H9 (cell line): ENCODE data around the gene SLC12A8. TPM values are rescaled to one million over a fixed set of nuclear protein-coding genes. Genes with fewer than 3 reads are reported as not detected.

ENCODE experiments used
- DNase-seq: peaks from one replicate; pipeline ENCODE4 v3.0.0-alpha.2; 2017
- H2AFZ ChIP-seq: one replicate; pipeline ENCODE4 v1.6.1; 2013; ENCODE audit warnings: mild to moderate bottlenecking, low read length, control low read depth, moderate library complexity
- H2AK5ac ChIP-seq: 2 replicates; pipeline ENCODE4 v1.6.1; 2013; ENCODE audit warnings: low read length, control low read depth, mixed read lengths; ENCODE audit not compliant: insufficient read length
- H2BK120ac ChIP-seq: one replicate; pipeline ENCODE4 v1.6.1; 2013; ENCODE audit warnings: low read depth, mild to moderate bottlenecking, low read length, control low read depth, inconsistent platforms; ENCODE audit not compliant: poor library complexity, severe bottlenecking
- H2BK12ac ChIP-seq: 2 replicates; pipeline ENCODE4 v1.6.1; 2013; ENCODE audit warnings: low read length, control low read depth, mixed read lengths, low read depth; ENCODE audit not compliant: insufficient read length
- H2BK15ac ChIP-seq: 2 replicates; pipeline ENCODE4 v1.6.1; 2013; ENCODE audit warnings: low read depth, low read length, control low read depth
- H2BK20ac ChIP-seq: one replicate; pipeline ENCODE4 v1.6.1; 2013; ENCODE audit warnings: low read depth, mild to moderate bottlenecking, low read length, control low read depth, inconsistent platforms; ENCODE audit not compliant: poor library complexity, severe bottlenecking
- H2BK5ac ChIP-seq: 2 replicates; pipeline ENCODE4 v1.6.1; 2013; ENCODE audit warnings: low read length, control low read depth, mixed read lengths; ENCODE audit not compliant: insufficient read length
- H3K14ac ChIP-seq: 2 replicates; pipeline ENCODE4 v1.6.1; 2013; ENCODE audit warnings: low read length, control low read depth; ENCODE audit not compliant: insufficient read depth
- H3K18ac ChIP-seq: 2 replicates; pipeline ENCODE4 v1.6.1; 2013; ENCODE audit warnings: low read depth, mild to moderate bottlenecking, mixed read lengths, low read length, control low read depth; ENCODE audit not compliant: insufficient read length
- H3K23ac ChIP-seq: 2 replicates; pipeline ENCODE4 v1.6.1; 2013; ENCODE audit warnings: low read length, control low read depth, mixed read lengths, low read depth; ENCODE audit not compliant: insufficient read length
- H3K23me2 ChIP-seq: 2 replicates; pipeline ENCODE4 v1.6.1; 2013; ENCODE audit warnings: low read depth, mild to moderate bottlenecking, mixed read lengths, low read length, control low read depth; ENCODE audit not compliant: insufficient read length, poor library complexity, severe bottlenecking
- H3K27ac ChIP-seq: 2 replicates; pipeline ENCODE4 v1.5.1; 2013; ENCODE audit warnings: low read length, control low read depth, mixed read lengths, low read depth; ENCODE audit not compliant: insufficient read length
- H3K27me3 ChIP-seq: 2 replicates; pipeline ENCODE4 v1.6.1; 2013; ENCODE audit warnings: low read length, control low read depth, inconsistent platforms; ENCODE audit not compliant: insufficient read depth
- H3K4ac ChIP-seq: 2 replicates; pipeline ENCODE4 v1.6.1; 2013; ENCODE audit warnings: low read depth, mild to moderate bottlenecking, control low read depth, inconsistent platforms, low read length, moderate library complexity
- H3K4me1 ChIP-seq: 2 replicates; pipeline ENCODE4 v1.6.1; 2013; ENCODE audit warnings: low read length, control low read depth, inconsistent platforms; ENCODE audit not compliant: insufficient read depth
- H3K4me2 ChIP-seq: 2 replicates; pipeline ENCODE4 v1.6.1; 2013; ENCODE audit warnings: low read length, control low read depth, mixed read lengths; ENCODE audit not compliant: insufficient read length, insufficient read depth
- H3K56ac ChIP-seq: 2 replicates; pipeline ENCODE4 v1.6.1; 2013; ENCODE audit warnings: low read depth, mild to moderate bottlenecking, mixed read lengths, low read length, control low read depth; ENCODE audit not compliant: insufficient read length
- H3K79me1 ChIP-seq: 2 replicates; pipeline ENCODE4 v1.6.1; 2013; ENCODE audit warnings: low read depth, mild to moderate bottlenecking, moderate library complexity, low read length, control low read depth, inconsistent platforms; ENCODE audit not compliant: insufficient read depth, poor library complexity, severe bottlenecking
- H3K79me2 ChIP-seq: 2 replicates; pipeline ENCODE4 v1.6.1; 2013; ENCODE audit warnings: low read length, control low read depth, inconsistent platforms; ENCODE audit not compliant: insufficient read depth
- H3K9ac ChIP-seq: 2 replicates; pipeline ENCODE4 v1.6.1; 2013; ENCODE audit warnings: low read length, control low read depth, mixed read lengths; ENCODE audit not compliant: insufficient read length; ENCODE audit errors: extremely low read depth
- H3K9me3 ChIP-seq: one replicate; pipeline ENCODE4 v1.6.1; 2013; ENCODE audit warnings: low read depth, low read length, inconsistent platforms; ENCODE audit not compliant: control insufficient read depth
- H3T11ph ChIP-seq: one replicate; pipeline ENCODE4 v1.6.1; 2013; ENCODE audit warnings: mild to moderate bottlenecking, low read length, control low read depth, inconsistent platforms
- H4K20me1 ChIP-seq: one replicate; pipeline ENCODE4 v1.6.1; 2013; ENCODE audit not compliant: control insufficient read depth, insufficient read length, insufficient read depth
- H4K5ac ChIP-seq: 2 replicates; pipeline ENCODE4 v1.6.1; 2013; ENCODE audit warnings: low read depth, mild to moderate bottlenecking, mixed read lengths, low read length, control low read depth; ENCODE audit not compliant: insufficient read length
- H4K8ac ChIP-seq: replicated peaks from 2 replicates; pipeline ENCODE4 v1.6.1; 2013; ENCODE audit warnings: low read length, control low read depth, mixed read lengths, low read depth; ENCODE audit not compliant: insufficient read length
- H4K91ac ChIP-seq: 2 replicates; pipeline ENCODE4 v1.6.1; 2013; ENCODE audit warnings: low read depth, mild to moderate bottlenecking, moderate library complexity, mixed read lengths, low read length, control low read depth; ENCODE audit not compliant: insufficient read length
- H3K27ac Mint-ChIP-seq, 3 experiments: 2 replicates in 2 of 3; 3 replicates in 1 of 3; pipeline ENCODE4 v1.8.0; 2020 to 2021; ENCODE audit warnings: mixed read lengths in 3 of 3, mild to moderate bottlenecking in 1 of 3, moderate library complexity in 1 of 3
- H3K27me3 Mint-ChIP-seq: 2 replicates; pipeline ENCODE4 v1.8.0; 2021; ENCODE audit warnings: low read depth, mild to moderate bottlenecking, moderate library complexity, mixed read lengths
- H3K36me3 Mint-ChIP-seq, 3 experiments: 2 replicates in 2 of 3; 3 replicates in 1 of 3; pipeline ENCODE4 v1.8.0; 2020 to 2021; ENCODE audit warnings: low read depth in 3 of 3, mixed read lengths in 3 of 3; ENCODE audit not compliant: insufficient read depth in 1 of 3
- H3K4me1 Mint-ChIP-seq, 2 experiments: 2 replicates each; pipeline ENCODE4 v1.8.0; 2020; ENCODE audit warnings: mixed read lengths in 2 of 2
- H3K4me3 Mint-ChIP-seq, 2 experiments: 2 replicates in 1 of 2; 3 replicates in 1 of 2; pipeline ENCODE4 v1.8.0; 2020 to 2021; ENCODE audit warnings: mild to moderate bottlenecking in 2 of 2, mixed read lengths in 2 of 2, moderate library complexity in 1 of 2
- H3K9me3 Mint-ChIP-seq, 2 experiments: 2 replicates in 1 of 2; 3 replicates in 1 of 2; pipeline ENCODE4 v1.8.0; 2020; ENCODE audit warnings: mild to moderate bottlenecking in 2 of 2, mixed read lengths in 2 of 2, moderate library complexity in 1 of 2
- CTCF ChIP-seq: fragments of 200-600 bp; sonication (generic); conservative IDR thresholded peaks from 3 replicates; pipeline ENCODE4 v1.8.0; 2021; ENCODE audit warnings: antibody characterized with exemption, mild to moderate bottlenecking
- WGBS: extraction: QIAGEN DNeasy Blood & Tissue Kit; methylation state at CpG from one replicate; pipeline ENCODE4 v1.1.7; 2013; ENCODE audit warnings: missing lambda C conversion rate, low lambda C conversion rate, mixed read lengths; ENCODE audit not compliant: insufficient read length; ENCODE audit errors: extremely low coverage; 5-methylcytosine and 5-hydroxymethylcytosine counted together
- total RNA-seq: library from RNA; stranded (reverse); gene quantifications from 2 replicates; pipeline ENCODE4 v1.2.1, GENCODE V29; 2021

Gene SLC12A8
- total RNA-seq, 1 experiment from 2014 or later = 8.2 TPM

GRCh38 chr3:125103406-125103805, 109.1 kb downstream of the SLC12A8 start:
- H3K36me3 Mint-ChIP-seq = peaks cover 3 to 8% (median 7%) of the 10 kb centered on the region in 3 experiments
- H2AK5ac ChIP-seq = no peak overlapping the region
- no peaks in the 10 kb centered on the region for H3K27me3 Mint-ChIP-seq
- no peak overlapping the region for H2BK12ac ChIP-seq
- H4K91ac ChIP-seq = no peak overlapping the region
- H3K4me1 ChIP-seq = no peaks in the 10 kb centered on the region
- no peak overlapping the region for H3K18ac ChIP-seq
- H2BK5ac ChIP-seq = no peak overlapping the region
- H3K4me3 Mint-ChIP-seq = no peak overlapping the region
- no peak overlapping the region for H2BK15ac ChIP-seq
- no peaks in the 10 kb centered on the region for H3K27me3 ChIP-seq
- no peak overlapping the region for H4K5ac ChIP-seq
- H3K9me3 ChIP-seq = no peaks in the 10 kb centered on the region
- H3K23ac ChIP-seq = no peak overlapping the region
- no peaks in the 10 kb centered on the region for H3K23me2 ChIP-seq
- no peak overlapping the region for H3K14ac ChIP-seq
- H3K4me1 Mint-ChIP-seq = peaks cover 6 to 7% of the 10 kb centered on the region in 2 experiments
- H2BK120ac ChIP-seq = no peak overlapping the region
- no peak for TF ChIP-seq CTCF
- H3K4me2 ChIP-seq = no peak overlapping the region
- no peak overlapping the region for H3K27ac Mint-ChIP-seq
- no peak overlapping the region for H2AFZ ChIP-seq
- DNase-seq = no peak
- H2BK20ac ChIP-seq = no peak overlapping the region
- no peaks in the 10 kb centered on the region for H3K79me2 ChIP-seq
- no CpG with 5 or more reads among the region's 1 CpG for WGBS
- H4K20me1 ChIP-seq = no peaks in the 10 kb centered on the region
- H3T11ph ChIP-seq = no peak overlapping the region
- no peaks in the 10 kb centered on the region for H3K79me1 ChIP-seq
- no peak overlapping the region for H3K4ac ChIP-seq
- H3K9ac ChIP-seq = no peak overlapping the region
- no peak overlapping the region for H3K27ac ChIP-seq
- H3K9me3 Mint-ChIP-seq = peaks cover 0 to 2% of the 10 kb centered on the region in 2 experiments; a peak in 2 of 5 replicates
- no peak overlapping the region for H4K8ac ChIP-seq
- H3K56ac ChIP-seq = no peak overlapping the region
